ENCODE data around the gene ABCC3.

ABCC3 gene, protein sequence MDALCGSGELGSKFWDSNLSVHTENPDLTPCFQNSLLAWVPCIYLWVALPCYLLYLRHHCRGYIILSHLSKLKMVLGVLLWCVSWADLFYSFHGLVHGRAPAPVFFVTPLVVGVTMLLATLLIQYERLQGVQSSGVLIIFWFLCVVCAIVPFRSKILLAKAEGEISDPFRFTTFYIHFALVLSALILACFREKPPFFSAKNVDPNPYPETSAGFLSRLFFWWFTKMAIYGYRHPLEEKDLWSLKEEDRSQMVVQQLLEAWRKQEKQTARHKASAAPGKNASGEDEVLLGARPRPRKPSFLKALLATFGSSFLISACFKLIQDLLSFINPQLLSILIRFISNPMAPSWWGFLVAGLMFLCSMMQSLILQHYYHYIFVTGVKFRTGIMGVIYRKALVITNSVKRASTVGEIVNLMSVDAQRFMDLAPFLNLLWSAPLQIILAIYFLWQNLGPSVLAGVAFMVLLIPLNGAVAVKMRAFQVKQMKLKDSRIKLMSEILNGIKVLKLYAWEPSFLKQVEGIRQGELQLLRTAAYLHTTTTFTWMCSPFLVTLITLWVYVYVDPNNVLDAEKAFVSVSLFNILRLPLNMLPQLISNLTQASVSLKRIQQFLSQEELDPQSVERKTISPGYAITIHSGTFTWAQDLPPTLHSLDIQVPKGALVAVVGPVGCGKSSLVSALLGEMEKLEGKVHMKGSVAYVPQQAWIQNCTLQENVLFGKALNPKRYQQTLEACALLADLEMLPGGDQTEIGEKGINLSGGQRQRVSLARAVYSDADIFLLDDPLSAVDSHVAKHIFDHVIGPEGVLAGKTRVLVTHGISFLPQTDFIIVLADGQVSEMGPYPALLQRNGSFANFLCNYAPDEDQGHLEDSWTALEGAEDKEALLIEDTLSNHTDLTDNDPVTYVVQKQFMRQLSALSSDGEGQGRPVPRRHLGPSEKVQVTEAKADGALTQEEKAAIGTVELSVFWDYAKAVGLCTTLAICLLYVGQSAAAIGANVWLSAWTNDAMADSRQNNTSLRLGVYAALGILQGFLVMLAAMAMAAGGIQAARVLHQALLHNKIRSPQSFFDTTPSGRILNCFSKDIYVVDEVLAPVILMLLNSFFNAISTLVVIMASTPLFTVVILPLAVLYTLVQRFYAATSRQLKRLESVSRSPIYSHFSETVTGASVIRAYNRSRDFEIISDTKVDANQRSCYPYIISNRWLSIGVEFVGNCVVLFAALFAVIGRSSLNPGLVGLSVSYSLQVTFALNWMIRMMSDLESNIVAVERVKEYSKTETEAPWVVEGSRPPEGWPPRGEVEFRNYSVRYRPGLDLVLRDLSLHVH (N-terminal part only)

DNA sequence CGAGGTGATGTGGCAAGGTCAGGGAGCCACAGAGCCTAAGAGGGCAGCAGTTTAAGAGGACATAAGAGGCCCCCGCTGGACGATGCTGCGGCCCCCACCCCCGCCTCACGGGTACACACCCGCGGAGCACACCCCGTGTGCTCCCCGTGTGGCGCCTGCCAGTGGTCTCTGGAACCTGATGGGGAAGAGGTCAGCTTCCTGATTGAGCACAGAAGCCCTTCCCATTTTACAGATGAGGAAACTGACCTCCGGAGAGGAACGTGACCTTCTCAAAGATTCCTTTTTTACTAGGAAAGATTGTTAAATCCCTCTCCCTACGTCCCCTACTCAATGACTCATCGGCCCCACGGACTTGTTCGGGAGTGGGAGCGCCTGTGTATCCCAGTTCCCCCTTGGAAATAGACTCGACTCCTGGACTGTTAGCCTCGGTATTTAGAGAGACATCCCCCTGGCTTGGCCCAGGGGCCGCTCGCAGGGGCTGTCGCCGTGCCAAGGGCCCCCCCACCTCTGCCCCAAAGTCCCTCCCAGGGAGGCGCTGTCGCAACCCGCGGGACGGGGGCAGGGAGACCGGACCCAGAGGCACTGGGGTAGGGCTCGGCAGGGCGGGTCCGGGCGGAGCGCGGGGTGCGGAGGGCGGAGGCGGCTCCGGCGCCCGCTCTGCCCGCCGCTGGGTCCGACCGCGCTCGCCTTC lies at the start of gene ABCC3:
TSS of gene ABCC3 (plus strand) at position 658 of the 691 bp plus-strand sequence. CDS start 56 bp downstream, outside the sequence.
- no peak for DNase-seq (ENCODE audit: low read depth in 2 of 3, low spot score in 2 of 3)

DNA sequence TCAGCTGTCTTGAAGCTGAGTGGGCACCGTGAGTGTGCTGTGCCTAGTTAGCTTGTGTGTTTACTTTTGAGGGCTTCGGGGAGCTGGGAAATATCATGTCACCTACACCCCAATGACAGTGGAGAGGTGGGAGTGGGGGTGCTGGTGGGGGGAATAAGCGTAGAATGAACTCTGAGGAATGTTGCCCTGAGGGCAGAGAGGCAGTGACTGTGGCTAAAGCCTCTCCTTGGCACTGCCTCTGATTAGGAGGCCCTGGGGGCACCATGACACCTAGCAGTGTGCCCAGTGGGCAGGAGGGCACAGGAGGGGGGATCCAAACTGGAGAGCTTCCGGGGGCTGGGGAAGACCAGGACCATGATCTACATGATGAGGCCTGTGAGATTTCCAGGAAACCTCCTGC lies 49.3 kb upstream of the ABCC3 start:
- DNase-seq (ENCODE audit: low read depth in 2 of 3, low spot score in 2 of 3) = no peak

DNA sequence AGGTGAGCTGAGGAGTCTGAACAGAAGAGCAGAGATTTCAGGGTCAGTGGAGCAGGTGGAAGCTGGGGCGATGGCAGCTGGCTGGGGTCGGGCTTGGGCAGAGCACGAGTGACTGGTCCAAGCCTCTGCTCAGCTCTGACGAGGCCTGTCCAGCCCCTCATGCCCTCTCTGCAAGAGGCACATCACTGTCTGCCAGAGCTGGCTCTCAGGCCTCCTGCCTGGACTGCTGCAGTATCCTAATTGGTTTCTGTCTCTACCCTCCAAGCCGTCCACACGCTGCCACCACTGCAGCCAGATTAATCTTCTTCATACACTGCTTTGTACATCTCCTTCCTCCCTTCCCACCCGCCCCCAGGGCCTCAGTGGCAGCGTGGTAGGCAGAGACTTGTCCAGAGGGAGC lies 48.8 kb upstream of the ABCC3 start:
- no peak for DNase-seq (ENCODE audit: low read depth in 2 of 3, low spot score in 2 of 3)

DNA sequence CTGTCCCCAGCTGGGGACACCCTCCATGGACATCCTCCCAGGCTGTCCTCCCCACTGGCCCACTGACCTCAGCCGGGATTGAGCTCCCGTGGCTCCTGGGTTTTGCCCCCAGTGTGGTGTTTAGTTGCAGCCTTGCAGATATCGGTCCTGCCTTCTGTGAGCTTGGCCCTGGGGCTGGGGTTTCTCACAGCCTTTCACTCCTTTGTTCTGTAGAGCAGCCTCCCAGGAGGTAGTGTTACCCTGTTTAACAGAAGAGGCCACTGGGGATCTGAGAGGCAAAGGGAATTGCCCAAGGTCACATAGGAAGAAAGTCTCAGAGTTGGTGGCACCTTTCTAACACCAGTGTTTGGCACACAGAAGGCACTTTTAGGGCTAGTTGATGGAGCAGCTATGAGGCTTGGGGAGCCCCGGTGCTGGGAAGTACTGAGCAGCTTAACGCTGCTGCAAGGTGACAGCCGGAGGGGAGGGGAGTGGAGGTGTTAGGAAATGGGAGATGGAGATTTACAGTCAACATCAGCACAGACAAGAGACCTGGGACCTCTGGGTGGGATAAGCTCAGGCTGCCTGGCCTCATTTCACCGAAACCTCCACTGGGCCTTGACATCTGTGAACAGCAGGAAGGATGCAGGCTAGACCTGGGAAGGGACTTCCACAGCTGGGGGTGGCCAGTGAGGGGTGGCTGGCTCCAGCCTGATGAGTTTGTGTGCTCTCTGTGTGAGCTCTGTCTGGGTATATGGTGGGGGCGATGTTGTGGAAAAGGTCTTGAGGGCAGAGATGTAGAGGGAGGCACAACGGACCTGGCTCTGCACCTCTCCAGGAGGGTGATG lies 48.0 kb upstream of the ABCC3 start:
- DNase-seq (ENCODE audit: low read depth in 2 of 3, low spot score in 2 of 3) = no peak

DNA sequence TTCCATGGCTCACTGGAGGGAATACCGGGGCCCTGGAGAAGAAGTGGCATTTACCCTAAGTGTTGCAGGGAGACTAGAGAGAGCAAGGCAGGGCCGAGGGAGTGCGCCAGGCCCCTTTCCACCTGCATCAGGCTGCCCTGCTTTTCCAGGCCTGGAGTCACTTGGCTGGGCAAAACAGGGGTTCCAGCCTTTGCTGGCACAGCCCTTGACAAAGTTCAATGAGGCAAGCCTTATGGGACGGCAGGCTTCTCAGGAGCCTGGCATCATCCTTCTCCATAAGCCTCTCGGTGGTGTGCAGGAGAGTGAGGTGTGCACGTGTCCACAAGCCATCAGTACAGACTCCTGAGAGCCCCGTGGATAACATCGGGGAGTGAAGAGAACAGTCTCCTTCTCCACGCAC lies 47.1 kb upstream of the ABCC3 start:
- DNase-seq (ENCODE audit: low read depth in 2 of 3, low spot score in 2 of 3) = no peak

DNA sequence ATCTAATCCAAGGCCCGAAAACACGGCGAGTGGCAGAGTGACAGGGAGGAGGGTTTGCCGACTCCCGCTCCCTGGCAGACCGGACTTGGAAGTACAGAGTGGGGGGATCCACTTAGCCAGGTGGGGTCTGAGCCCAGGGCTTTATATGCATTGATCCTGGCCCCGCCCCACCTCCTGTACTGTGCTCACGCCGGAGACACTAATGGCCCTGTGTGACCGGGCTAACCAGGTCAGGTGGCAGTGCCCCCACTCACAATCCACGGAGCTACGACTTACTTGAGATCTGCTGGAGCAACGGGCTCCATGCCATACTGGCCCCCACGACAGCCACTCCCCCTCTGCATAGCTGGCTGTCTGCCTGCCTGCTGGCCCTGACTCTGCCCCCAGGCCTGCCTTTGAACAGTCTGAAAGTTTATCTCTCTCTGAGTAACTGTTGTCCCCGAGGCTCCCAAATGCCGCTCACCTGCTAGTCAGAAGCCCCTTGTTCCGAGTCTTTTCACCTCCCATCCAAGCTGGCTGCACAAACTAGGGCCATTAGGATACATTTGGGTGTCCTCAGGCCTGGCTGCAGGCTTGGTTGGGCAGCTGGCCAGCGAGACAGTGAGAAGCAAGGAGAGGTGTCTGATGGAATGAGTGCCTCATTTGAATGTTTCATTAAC lies 46.2 kb upstream of the ABCC3 start:
- DNase-seq (ENCODE audit: low read depth in 2 of 3, low spot score in 2 of 3) = no peak

DNA sequence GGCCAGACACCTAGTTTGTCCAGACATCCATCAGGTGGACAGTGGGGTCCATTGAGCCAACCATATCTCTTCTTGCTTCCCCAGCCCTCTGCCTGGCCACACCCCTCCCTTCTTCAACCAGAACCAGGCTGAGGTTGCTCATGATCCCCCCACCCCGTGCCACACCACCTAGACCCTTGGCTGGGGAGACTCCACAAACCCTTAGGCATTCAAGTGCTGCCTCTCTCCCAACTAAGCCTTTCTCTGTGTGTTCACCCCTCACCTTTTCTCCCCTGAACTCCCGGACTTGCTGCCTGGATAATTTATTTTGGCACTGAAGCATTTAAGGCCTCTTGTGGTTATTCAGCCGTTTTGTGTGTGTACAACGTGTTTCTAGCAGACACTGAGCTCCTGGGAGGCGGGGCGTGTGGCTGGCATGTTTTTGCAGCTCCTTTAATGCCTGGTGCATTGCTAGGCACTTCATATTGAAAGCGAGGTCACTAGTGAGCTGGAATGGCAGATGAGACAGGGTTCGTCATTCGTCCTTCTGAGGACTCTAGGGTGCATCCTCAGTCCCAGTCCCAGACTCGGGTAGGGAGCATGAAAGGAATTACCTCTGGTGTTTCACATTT lies 45.5 kb upstream of the ABCC3 start:
- DNase-seq (ENCODE audit: low read depth in 2 of 3, low spot score in 2 of 3) = no peak

DNA sequence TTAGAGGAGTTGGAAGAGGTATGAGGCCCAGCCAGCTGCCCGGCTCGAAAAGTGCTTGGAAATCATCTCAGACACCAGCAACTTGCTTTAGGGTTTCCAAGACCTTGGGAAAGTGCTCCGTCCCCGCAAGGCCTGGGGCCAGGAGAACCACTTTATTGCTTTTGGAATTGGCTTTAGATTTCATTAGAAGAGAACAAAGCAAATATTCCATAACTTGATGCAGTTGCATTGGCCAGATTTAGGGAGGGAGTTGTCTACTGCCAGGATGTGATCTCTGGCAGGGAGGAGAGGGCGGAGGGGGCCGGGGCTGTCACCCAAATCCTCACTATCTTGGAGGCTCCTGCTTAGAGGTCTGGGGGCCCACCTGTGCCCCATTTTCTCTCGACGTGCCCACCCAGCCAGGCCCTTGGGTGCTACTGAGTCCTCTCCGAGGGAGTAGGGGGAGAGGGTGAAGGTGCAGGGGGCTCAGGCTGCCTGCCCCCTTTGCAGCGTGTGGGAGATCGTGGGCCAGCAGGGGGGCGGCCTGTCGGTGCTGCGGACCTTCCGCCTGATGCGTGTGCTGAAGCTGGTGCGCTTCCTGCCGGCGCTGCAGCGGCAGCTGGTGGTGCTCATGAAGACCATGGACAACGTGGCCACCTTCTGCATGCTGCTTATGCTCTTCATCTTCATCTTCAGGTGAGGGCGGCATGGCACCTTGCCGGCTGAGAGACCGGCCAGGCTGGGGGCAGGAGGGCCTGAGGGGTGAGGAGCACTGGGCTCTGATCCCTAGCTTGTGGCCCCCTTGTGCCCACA lies 43.5 kb upstream of the ABCC3 start:
- no peak for DNase-seq (ENCODE audit: low read depth in 2 of 3, low spot score in 2 of 3)

DNA sequence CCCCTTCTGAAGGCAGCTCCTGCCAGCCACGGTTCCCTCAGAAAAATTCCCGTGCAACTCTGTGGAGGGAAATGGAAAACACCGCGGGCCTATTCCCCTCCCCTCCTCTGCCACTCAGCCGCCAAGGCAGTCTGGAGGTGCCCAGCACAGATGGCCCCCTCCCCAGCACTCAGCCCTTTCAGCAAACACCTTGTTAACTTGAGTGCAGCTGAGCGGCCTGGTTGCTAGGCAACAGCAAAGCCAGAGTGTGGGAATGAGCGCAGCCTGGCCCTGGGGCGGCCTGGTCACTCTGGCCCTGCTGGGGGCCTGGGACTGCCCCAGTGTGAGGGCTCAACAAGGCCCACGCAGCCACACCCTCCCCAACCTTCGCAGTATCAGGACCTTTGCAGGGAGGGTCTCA lies 41.4 kb upstream of the ABCC3 start:
- no peak for DNase-seq (ENCODE audit: low read depth in 2 of 3, low spot score in 2 of 3)

DNA sequence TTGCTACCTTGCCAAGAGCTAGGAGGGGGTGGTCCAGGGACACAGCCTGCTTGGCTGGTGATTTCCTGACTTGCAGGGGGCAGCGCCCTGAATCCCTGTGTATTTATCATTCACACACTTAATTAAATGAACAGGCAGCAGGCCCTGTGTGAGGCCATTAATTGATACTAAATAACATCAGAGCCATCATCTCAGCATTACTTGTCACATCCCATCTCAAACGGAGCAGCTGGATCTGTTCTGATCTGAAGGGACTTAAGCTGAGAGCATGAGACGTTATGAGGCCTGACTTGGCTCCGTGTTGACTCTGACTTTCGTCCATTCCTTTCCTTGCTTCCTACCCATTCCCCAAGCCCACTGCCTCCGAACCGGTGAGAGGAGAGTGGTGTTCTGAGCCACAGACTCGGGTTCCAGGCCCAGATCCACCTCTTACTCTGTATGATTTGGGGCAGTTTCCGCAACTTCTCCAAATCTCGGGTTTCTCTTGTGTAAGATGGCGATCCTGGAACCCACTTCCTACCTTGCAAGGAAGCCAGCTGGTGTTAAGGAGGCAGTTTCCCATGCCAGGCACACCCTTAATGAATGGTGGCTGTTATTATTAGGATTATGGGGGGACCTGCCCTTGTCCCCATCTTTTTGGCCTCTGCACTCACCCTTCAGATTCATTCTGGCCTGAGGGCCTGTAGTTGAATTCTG lies 40.4 kb upstream of the ABCC3 start:
- DNase-seq (ENCODE audit: low read depth in 2 of 3, low spot score in 2 of 3) = no peak

DNA sequence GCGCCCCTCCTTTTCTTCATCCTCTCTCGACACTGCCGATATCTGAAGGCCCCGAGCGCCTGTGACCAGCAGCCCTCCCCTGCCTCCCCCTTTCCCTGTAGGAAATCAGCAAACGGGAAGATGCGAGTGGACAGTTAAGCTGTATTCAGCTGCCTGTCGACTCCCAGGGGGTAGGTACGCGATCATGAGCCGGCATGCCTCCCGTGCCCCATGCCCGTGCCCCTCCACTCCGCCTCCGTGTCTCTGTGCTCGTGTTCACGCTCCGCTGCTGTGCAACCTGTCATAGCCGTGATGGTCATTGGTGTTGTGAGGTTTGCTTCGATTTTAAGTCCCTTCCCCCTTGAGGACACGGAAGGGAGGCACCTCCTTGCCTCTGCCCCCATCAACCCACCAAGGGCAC lies 39.8 kb upstream of the ABCC3 start:
- no peak for DNase-seq (ENCODE audit: low read depth in 2 of 3, low spot score in 2 of 3)

DNA sequence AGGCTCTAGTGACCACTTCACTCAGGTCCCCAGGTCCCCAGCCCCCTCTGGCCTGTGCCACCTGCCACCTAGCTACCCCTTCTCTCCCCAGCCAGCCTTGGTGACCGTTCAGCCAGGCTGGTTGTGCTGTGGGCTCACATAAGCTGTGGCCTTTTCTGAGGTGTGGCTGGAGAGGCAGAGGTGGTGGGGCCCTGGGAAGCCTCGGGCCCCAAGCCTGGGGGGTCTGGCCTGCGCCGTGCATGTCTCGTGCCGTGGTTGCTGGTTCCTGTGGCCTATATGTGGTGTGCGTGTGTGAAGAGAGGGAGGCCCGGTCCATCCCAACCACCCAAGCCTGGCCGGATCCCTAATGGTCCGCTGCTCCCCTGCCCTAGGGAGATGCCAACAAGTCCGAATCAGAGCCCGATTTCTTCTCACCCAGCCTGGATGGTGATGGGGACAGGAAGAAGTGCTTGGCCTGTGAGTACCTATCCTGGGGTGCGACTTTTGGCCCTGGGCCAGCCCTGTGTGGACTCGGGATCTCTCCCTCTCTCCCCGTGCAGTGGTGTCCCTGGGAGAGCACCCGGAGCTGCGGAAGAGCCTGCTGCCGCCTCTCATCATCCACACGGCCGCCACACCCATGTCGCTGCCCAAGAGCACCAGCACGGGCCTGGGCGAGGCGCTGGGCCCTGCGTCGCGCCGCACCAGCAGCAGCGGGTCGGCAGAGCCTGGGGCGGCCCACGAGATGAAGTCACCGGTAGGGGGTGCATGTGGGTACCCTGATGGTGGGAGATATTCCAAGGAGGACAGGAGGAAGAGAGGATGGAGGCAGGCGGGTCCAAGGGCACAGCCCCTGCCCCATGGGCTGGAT lies 38.3 kb upstream of the ABCC3 start:
- no peak for DNase-seq (ENCODE audit: low read depth in 2 of 3, low spot score in 2 of 3)

DNA sequence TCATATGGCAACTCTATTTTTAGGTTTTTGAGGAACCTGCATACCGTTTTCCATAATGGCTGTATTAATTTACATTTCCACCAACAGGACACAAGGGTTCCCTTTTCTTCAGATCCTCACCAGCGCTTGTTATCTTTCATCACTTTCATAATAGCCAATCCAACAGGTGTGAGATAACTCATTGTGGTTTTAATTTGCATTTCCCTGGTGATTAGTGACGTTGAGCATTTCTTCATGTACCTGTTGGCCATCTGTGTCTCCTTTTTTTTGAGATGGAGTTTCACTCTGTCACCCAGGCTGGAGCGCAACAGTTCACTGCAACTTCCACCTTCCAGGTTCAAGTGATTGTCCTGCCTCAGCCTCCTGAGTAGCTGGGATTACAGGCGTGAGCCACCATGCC lies 36.2 kb upstream of the ABCC3 start:
- no peak for DNase-seq (ENCODE audit: low read depth in 2 of 3, low spot score in 2 of 3)

DNA sequence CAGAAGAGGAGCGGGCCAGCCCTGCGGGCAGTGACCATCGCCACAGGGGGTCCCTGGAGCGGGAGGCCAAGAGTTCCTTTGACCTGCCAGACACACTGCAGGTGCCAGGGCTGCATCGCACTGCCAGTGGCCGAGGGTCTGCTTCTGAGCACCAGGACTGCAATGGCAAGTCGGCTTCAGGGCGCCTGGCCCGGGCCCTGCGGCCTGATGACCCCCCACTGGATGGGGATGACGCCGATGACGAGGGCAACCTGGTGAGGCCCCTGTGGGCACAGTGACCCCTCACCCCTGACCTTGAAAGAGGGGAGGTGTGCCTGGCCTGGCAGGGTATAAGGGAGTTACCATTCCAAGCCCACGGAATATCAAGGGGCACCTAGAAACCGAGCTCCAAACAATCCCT lies 35.1 kb upstream of the ABCC3 start:
- no peak for DNase-seq (ENCODE audit: low read depth in 2 of 3, low spot score in 2 of 3)

DNA sequence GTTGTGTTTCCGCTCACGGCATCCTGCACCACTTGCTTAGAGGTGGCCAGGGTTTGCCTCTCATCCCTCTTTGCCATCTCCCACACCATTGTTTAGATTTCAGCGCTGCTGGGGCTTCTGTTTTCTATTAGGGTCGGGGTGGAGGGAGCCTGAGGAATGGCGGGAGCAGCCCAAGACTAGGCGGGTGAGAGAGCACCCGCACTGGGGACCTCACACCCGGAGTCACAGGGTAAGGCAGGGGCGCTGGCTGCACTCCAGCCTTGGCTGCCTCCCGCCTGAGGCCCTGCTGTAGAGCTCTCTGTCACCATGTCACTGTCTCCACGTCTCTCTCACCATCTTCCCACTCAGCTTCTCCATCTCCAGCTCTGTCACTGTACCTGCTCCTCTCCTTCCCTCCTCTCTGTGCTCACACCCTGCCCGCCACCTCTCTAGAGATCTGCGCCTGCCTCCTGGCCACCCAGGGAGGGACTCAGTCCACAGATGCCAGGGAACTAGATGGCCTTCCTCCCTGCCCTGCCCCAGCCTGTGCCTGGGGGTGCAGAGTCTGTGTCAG lies 32.8 kb upstream of the ABCC3 start:
- DNase-seq (ENCODE audit: low read depth in 2 of 3, low spot score in 2 of 3) = no peak

DNA sequence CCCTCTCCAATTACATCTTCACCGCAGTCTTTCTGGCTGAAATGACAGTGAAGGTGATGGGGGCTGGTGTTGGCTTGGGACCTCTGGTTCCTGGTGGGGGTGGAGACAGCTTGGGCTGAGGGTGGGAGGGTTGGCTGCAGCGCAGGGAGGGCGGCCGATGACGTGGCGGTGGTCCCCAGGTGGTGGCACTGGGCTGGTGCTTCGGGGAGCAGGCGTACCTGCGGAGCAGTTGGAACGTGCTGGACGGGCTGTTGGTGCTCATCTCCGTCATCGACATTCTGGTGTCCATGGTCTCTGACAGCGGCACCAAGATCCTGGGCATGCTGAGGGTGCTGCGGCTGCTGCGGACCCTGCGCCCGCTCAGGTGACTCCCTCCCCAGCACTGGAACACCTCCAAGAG lies 31.8 kb upstream of the ABCC3 start:
- no peak for DNase-seq (ENCODE audit: low read depth in 2 of 3, low spot score in 2 of 3)
